ENCODE data around the gene CAPZA2. TPM values are rescaled to one million over a fixed set of nuclear protein-coding genes. Genes with fewer than 3 reads are reported as not detected.

CAPZA2 gene
- total RNA-seq, 1 donor from 2014 or later = 210 TPM

DNA sequence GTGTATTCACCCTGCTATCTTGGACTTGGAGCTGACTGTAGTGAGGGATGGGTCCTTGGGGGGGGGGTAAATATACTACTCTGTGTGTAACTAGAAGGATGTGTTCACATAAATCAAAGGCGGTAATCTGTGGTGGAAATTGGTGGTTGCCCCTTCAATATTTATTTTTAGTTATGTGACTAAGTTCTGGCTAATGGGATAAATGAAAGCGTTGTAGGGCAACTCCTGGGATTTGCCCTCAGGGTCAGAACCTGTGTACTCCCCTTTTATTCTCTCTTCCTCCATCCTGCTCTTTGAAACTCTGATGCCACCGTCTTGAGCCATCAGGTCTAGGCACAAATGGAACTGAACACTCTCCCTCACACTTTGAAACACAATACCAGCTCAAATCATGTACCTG lies 66.6 kb downstream of the CAPZA2 start:
- no peak overlapping the region for H3K27ac ChIP-seq
- H3K4me3 ChIP-seq = no peak overlapping the region
- no peaks in the 10 kb centered on the region for H3K9me3 ChIP-seq (ENCODE audit: low read depth)
- H2AFZ ChIP-seq (replicated peaks) = no peak overlapping the region
- H3F3A ChIP-seq (ENCODE audit: low read depth) = no peaks in the 10 kb centered on the region
- no peaks in the 10 kb centered on the region for H3K4me1 ChIP-seq
- no peak overlapping the region for H3K4me3 Mint-ChIP-seq
- H3K9me3 Mint-ChIP-seq = no peaks in the 10 kb centered on the region
- no peak overlapping the region for H3K4me2 ChIP-seq
- no peaks in the 10 kb centered on the region for H3K79me2 ChIP-seq (ENCODE audit: low read depth)
- H3K9ac ChIP-seq = no peak overlapping the region
- no peak for DNase-seq (ENCODE audit: low spot score)
- peaks cover 4% of the 10 kb centered on the region for H3K4me1 Mint-ChIP-seq
- H3K27ac Mint-ChIP-seq = peak overlapping the region; percentile 29
- no peaks in the 10 kb centered on the region for H3K36me3 Mint-ChIP-seq
- no peak for TF ChIP-seq EZH2phosphoT487 (IDR thresholded peaks at IDR 0.05)
- no peak for TF ChIP-seq CTCF (IDR thresholded peaks at IDR 0.05)
- no peak for TF ChIP-seq EZH2 (IDR thresholded peaks at IDR 0.05)
- H3K36me3 ChIP-seq = no peaks in the 10 kb centered on the region
- H3K27me3 Mint-ChIP-seq (ENCODE audit: insufficient read depth, low read depth) = no peaks in the 10 kb centered on the region
- peaks cover 10% of the 10 kb centered on the region for H3K27me3 ChIP-seq
- H4K20me1 ChIP-seq (ENCODE audit: low read depth) = no peaks in the 10 kb centered on the region

GRCh38 chr7:116929914-116930913 lies 67.8 kb downstream of the CAPZA2 start:
- H3K4me2 ChIP-seq = peak overlapping the region; percentile 22

GRCh38 chr7:116932566-116932965 lies 70.2 kb downstream of the CAPZA2 start:
- peaks cover 10% of the 10 kb centered on the region for H3K27me3 ChIP-seq
- H3K9me3 Mint-ChIP-seq = no peaks in the 10 kb centered on the region
- H3K4me3 ChIP-seq = no peak overlapping the region
- H3K27me3 Mint-ChIP-seq (ENCODE audit: insufficient read depth, low read depth) = no peaks in the 10 kb centered on the region
- H4K20me1 ChIP-seq (ENCODE audit: low read depth) = no peaks in the 10 kb centered on the region
- H3K4me3 Mint-ChIP-seq = no peak overlapping the region
- H3K27ac Mint-ChIP-seq = no peak overlapping the region
- no peaks in the 10 kb centered on the region for H3K9me3 ChIP-seq (ENCODE audit: low read depth)
- H3K4me2 ChIP-seq = no peak overlapping the region
- H3K36me3 ChIP-seq = no peaks in the 10 kb centered on the region
- H3K4me1 ChIP-seq = no peaks in the 10 kb centered on the region
- peaks cover 4% of the 10 kb centered on the region for H3K4me1 Mint-ChIP-seq
- no peaks in the 10 kb centered on the region for H3K36me3 Mint-ChIP-seq
- no peak overlapping the region for H2AFZ ChIP-seq (replicated peaks)
- H3K9ac ChIP-seq = no peak overlapping the region
- TF ChIP-seq CTCF (IDR thresholded peaks at IDR 0.05) (no peak), EZH2 (IDR thresholded peaks at IDR 0.05) (no peak), EZH2phosphoT487 (IDR thresholded peaks at IDR 0.05) (no peak)
- no peaks in the 10 kb centered on the region for H3F3A ChIP-seq (ENCODE audit: low read depth)
- no peak overlapping the region for H3K27ac ChIP-seq
- H3K79me2 ChIP-seq (ENCODE audit: low read depth) = no peaks in the 10 kb centered on the region
- no peak for DNase-seq (ENCODE audit: low spot score)

More at GRCh38 chr7:116929914-116930913, 67.8 kb downstream of the CAPZA2 start:
- Histone ChIP-seq H3K9ac (no peak overlapping the region), H3K36me3 (no peaks in the 10 kb centered on the region), H3K4me1 (no peaks in the 10 kb centered on the region), H3K79me2 (ENCODE audit: low read depth) (no peaks in the 10 kb centered on the region), H3K27me3 (peaks cover 10% of the 10 kb centered on the region), H2AFZ (replicated peaks) (no peak overlapping the region), H3K27ac (no peak overlapping the region), H3K4me3 (no peak overlapping the region), H3F3A (ENCODE audit: low read depth) (no peaks in the 10 kb centered on the region), H4K20me1 (ENCODE audit: low read depth) (no peaks in the 10 kb centered on the region), H3K9me3 (ENCODE audit: low read depth) (no peaks in the 10 kb centered on the region)
- no peak overlapping the region for H3K4me3 Mint-ChIP-seq
- H3K36me3 Mint-ChIP-seq = no peaks in the 10 kb centered on the region
- no peaks in the 10 kb centered on the region for H3K27me3 Mint-ChIP-seq (ENCODE audit: insufficient read depth, low read depth)
- H3K9me3 Mint-ChIP-seq = no peaks in the 10 kb centered on the region
- DNase-seq (ENCODE audit: low spot score) = peak; percentile 89
- no peak overlapping the region for H3K27ac Mint-ChIP-seq
- peaks cover 4% of the 10 kb centered on the region for H3K4me1 Mint-ChIP-seq
- no peak for TF ChIP-seq EZH2phosphoT487 (IDR thresholded peaks at IDR 0.05)
- TF ChIP-seq CTCF (IDR thresholded peaks at IDR 0.05) = peak; percentile 94
